ENCODE results near the gene NAPSA. TPM values are rescaled to one million over a fixed set of nuclear protein-coding genes. Genes with fewer than 3 reads are reported as not detected.
"Not testable (repeated sequence)": the region's sequence is repeated elsewhere in the genome, so short reads cannot be mapped to it uniquely, and the experiment has no call there.

Gene NAPSA
- polyA plus RNA-seq, 1 donor (not counting 4 experiments of a cell fraction or from before 2014, with no cell fraction given) = 0.94 TPM

- Histone ChIP-seq H2AFZ (ENCODE audit: control insufficient read depth, low read length) (peak overlapping the region; percentile 40), H3K27ac (ENCODE audit: control insufficient read depth, insufficient read depth, low read length) (no peak overlapping the region), H3K9ac (ENCODE audit: control insufficient read depth, extremely low read depth, insufficient read depth, low read length) (no peak overlapping the region), H3K36me3 (ENCODE audit: control insufficient read depth in 2 of 2, extremely low read depth in 1 of 2, insufficient read depth in 2 of 2, low read length in 2 of 2) (no peaks in the 10 kb centered on the region), H3K9me1 (ENCODE audit: control insufficient read depth, extremely low read depth, insufficient read depth, low read length) (no peaks in the 10 kb centered on the region), H3K27me3 (ENCODE audit: control insufficient read depth, extremely low read depth, insufficient read depth, low read length) (no peaks in the 10 kb centered on the region), H4K20me1 (ENCODE audit: control insufficient read depth, extremely low read depth, insufficient read depth, low read length) (no peaks in the 10 kb centered on the region), H3K4me1 (ENCODE audit: control insufficient read depth, extremely low read depth, insufficient read depth, low read length) (peaks cover 6% of the 10 kb centered on the region), H3K4me2 (ENCODE audit: control insufficient read depth, extremely low read depth, insufficient read depth, low read depth, low read length) (peak overlapping the region; percentile 32), H3K9me3 (ENCODE audit: control insufficient read depth, low read depth, low read length) (no peaks in the 10 kb centered on the region), H3K4me3 (ENCODE audit: control insufficient read depth in 2 of 3, extremely low read depth in 1 of 3, insufficient read depth in 2 of 3, low read depth in 1 of 3, low read length in 3 of 3) (no peak overlapping the region), H3K79me2 (ENCODE audit: control insufficient read depth, insufficient read depth, low read length) (no peaks in the 10 kb centered on the region)
- DNase-seq (ENCODE audit: low read depth, low spot score) (no peak), FAIRE-seq (no peak)
- dilution Hi-C loops (cut with MboI; ENCODE audit: extremely low pct_ligation_motif_present, low sequenced_read_pairs) = no loop called here
- no peak for TF ChIP-seq EZH2 (IDR thresholded peaks at IDR 0.05; ENCODE audit: low read length)
- TF ChIP-seq, protein P1, sequence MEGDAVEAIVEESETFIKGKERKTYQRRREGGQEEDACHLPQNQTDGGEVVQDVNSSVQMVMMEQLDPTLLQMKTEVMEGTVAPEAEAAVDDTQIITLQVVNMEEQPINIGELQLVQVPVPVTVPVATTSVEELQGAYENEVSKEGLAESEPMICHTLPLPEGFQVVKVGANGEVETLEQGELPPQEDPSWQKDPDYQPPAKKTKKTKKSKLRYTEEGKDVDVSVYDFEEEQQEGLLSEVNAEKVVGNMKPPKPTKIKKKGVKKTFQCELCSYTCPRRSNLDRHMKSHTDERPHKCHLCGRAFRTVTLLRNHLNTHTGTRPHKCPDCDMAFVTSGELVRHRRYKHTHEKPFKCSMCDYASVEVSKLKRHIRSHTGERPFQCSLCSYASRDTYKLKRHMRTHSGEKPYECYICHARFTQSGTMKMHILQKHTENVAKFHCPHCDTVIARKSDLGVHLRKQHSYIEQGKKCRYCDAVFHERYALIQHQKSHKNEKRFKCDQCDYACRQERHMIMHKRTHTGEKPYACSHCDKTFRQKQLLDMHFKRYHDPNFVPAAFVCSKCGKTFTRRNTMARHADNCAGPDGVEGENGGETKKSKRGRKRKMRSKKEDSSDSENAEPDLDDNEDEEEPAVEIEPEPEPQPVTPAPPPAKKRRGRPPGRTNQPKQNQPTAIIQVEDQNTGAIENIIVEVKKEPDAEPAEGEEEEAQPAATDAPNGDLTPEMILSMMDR (optimal IDR thresholded peaks at IDR 0.05 in 1 of 3, IDR thresholded peaks at IDR 0.05 in 1 of 3, conservative IDR thresholded peaks at IDR 0.05 in 1 of 3; ENCODE audit: extremely low read depth in 1 of 3, insufficient read depth in 2 of 3, low read length in 3 of 3) = peak; percentile 25 to 53 (median 39)
Observed at GRCh38 chr19:50349277-50350057, 16.0 kb downstream of the NAPSA start.

DNA sequence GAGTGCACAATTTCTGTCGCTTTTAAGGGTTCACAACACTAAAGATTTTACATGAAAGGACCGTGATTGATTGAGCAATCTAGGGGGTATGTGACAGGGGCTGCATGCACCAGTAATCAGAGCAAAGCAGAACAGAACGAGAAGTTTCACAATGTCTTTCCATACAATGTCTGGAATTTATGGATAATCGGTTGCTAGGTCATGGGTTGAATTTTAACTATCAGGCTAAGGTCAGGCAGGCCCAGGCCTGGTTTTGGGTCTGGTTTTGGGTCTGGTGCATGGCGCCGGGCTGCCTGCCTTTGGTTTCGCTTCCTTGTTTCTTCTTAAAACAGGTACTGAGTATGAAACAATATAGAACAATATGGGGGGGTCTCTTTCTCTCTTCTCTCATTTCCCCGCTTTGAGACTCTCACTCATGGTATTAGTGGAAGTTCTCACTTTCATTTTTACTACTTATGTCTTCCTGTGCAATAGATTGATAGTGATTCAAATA lies 18.3 kb downstream of the NAPSA start:
- dilution Hi-C loops (cut with MboI; ENCODE audit: extremely low pct_ligation_motif_present, low sequenced_read_pairs); FAIRE-seq: not testable (repeated sequence)

More for the DNA sequence above, 18.3 kb downstream of the NAPSA start:
- not testable (repeated sequence) for DNase-seq (ENCODE audit: low read depth, low spot score); H2AFZ ChIP-seq (ENCODE audit: control insufficient read depth, low read length); H4K20me1 ChIP-seq (ENCODE audit: control insufficient read depth, extremely low read depth, insufficient read depth, low read length); H3K9me3 ChIP-seq (ENCODE audit: control insufficient read depth, low read depth, low read length); H3K9me1 ChIP-seq (ENCODE audit: control insufficient read depth, extremely low read depth, insufficient read depth, low read length); H3K27me3 ChIP-seq (ENCODE audit: control insufficient read depth, extremely low read depth, insufficient read depth, low read length); H3K4me2 ChIP-seq (ENCODE audit: control insufficient read depth, extremely low read depth, insufficient read depth, low read depth, low read length); H3K9ac ChIP-seq (ENCODE audit: control insufficient read depth, extremely low read depth, insufficient read depth, low read length); H3K27ac ChIP-seq (ENCODE audit: control insufficient read depth, insufficient read depth, low read length); H3K4me1 ChIP-seq (ENCODE audit: control insufficient read depth, extremely low read depth, insufficient read depth, low read length); H3K4me3 ChIP-seq (ENCODE audit: control insufficient read depth in 2 of 3, extremely low read depth in 1 of 3, insufficient read depth in 2 of 3, low read depth in 1 of 3, low read length in 3 of 3); H3K79me2 ChIP-seq (ENCODE audit: control insufficient read depth, insufficient read depth, low read length); H3K36me3 ChIP-seq (ENCODE audit: control insufficient read depth in 2 of 2, extremely low read depth in 1 of 2, insufficient read depth in 2 of 2, low read length in 2 of 2)
